ENCODE data around the gene PADI2.
A peak's percentile ranks its signal among the peaks of the same experiment; 100 is the strongest.
"Not testable (repeated sequence)": the region's sequence is repeated elsewhere in the genome, so short reads cannot be mapped to it uniquely, and the experiment has no call there.

Gene PADI2

GRCh38 chr1:17080880-17081279 is 38.4 kb downstream of the PADI2 start:
- DNase-seq, result no peak

DNA sequence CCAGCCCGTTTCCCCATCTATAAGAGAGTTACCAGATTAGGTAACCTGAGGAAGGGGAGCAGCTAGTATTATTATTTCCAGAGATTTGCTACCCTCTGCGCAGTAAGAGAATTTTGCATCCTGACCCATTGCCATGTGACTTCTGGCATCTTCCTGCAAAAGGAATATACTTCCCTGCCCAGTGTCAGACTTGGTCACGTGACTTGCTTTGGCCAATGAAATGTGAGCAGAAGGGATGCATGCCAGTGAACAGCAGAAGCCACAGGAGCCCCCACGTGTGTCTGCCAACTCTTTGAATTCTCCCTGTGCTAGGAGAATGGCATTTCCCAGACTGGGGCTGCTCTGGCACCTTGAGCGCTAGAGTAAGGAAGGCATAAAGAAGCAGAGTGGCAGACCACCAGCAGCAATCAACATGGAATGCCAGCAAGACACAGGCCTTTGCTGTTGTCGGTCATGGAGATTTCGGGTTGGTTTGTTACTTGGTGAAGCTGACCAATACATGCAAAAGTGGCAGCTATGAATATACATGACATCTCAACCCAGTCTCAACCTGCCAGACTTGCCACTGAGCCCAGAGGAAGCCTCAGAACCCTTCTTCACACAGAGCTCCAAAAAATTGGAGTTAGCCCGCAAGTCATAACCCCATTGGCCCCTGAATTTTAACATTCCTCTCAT is 39.0 kb downstream of the PADI2 start:
- no peak for DNase-seq

- DNase-seq, result no peak
Observed at GRCh38 chr1:17078991-17079868, 40.0 kb downstream of the PADI2 start.

GRCh38 chr1:17075470-17076255 is 43.6 kb downstream of the PADI2 start:
- DNase-seq, result no peak

DNA sequence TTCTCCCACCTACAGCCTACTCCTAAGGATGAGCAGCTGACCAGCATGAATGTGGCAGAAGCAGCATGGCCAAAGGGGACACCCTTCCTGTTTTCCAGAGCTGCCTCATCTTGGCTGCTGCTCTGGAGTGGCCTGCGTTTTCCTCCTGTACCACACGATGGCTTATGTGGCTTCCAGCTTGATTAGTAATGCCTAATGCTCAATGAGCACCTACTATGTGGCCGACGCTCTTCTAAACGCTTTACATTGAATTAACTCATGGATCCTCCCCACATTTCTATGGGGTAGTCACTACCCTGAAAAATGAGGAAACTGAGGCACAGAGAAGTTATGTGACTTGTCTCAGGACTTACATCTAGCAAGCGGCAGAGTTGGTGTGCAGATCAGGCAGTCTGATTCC is 47.5 kb downstream of the PADI2 start:
- DNase-seq, result no peak

DNA sequence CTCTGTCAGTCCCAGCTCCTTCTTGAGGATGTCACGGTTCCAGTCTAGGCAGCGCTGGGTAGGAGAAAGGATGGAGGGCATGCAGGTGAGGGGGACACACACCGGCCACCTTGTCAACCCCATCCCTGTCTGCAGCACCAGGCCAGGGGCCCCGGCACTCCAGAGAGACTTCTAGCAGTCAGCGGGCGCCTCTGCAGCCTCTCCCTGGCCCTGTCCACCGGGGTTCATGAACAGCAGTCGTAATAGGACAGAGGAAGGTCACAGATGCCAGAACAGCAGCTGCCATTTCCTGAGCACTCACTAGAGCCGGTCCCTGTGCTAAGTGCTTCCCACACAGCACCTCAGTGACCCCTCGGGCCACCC is 49.1 kb downstream of the PADI2 start:
- no peak for DNase-seq

GRCh38 chr1:17069452-17070162 is 49.6 kb downstream of the PADI2 start:
- no peak for DNase-seq

GRCh38 chr1:17068789-17069188 is 50.5 kb downstream of the PADI2 start:
- no peak for DNase-seq

- no peak for DNase-seq
Observed at GRCh38 chr1:17067465-17068240, 51.6 kb downstream of the PADI2 start.

DNA sequence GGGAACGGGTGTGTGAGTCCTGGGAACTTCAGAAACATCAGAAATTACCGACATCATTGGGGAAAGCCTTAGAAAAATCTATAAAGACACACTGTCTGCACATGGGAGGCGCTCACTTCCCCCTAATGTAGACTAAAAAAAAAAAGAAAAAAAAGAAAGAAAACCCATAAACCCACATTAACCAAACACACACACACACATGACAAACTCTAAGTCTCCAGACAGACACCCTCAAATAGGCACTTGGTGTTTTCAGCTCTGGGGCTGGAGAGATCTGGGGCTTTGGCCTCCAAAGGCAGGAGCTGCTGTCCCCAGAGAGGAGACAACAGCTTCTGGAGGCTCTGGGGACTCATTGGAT is 52.2 kb downstream of the PADI2 start:
- no peak for DNase-seq

GRCh38 chr1:17066361-17067068 is 52.7 kb downstream of the PADI2 start:
- DNase-seq, result no peak

- DNase-seq, result no peak
Observed at GRCh38 chr1:17065666-17066065, 53.6 kb downstream of the PADI2 start.

- not testable (repeated sequence) for DNase-seq
Observed at GRCh38 chr1:17062751-17063150, 56.5 kb downstream of the PADI2 start.

DNA sequence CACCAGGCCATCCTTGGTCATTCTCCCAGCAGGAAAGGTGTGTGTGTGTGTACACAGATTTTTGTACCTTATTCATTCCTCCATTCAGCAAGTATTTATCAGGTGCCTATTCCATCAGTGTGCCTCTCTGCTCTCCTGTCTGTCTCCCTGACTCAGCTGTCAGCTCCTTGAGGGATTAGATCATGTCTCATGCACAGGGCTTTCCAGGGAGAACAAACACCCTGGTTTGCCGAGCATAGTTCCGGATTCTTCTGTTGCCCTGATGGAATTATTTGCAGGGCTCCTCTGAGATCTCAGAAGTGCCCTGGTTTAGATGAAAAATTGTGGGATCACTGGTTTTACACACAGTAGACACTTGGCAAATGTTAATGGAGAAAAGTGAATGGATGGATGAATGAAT is 57.4 kb downstream of the PADI2 start:
- DNase-seq, result no peak

GRCh38 chr1:17061486-17061885 is 57.8 kb downstream of the PADI2 start:
- DNase-seq, result no peak

DNA sequence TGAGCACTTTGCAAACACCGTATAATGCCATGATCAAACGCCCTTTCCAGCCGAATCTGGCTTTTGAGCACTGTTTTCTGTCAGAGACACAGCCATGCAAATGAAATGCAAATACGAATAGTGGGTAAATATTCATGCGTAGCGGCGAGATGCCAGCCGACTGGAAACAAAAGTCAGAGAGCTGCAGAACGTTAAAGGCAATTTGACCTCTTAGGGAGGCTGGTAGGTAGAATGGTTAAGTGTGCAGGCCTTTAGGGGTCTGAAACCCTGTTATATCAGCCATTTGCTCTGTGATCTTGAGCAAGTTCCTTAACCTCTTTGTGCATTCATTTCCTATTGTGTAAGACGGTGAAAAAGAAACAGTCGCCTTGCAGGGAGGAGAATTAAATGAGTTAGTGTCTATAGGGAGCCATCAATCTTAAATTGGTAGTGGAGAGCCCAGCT is 58.9 kb downstream of the PADI2 start:
- DNase-seq, result no peak

DNA sequence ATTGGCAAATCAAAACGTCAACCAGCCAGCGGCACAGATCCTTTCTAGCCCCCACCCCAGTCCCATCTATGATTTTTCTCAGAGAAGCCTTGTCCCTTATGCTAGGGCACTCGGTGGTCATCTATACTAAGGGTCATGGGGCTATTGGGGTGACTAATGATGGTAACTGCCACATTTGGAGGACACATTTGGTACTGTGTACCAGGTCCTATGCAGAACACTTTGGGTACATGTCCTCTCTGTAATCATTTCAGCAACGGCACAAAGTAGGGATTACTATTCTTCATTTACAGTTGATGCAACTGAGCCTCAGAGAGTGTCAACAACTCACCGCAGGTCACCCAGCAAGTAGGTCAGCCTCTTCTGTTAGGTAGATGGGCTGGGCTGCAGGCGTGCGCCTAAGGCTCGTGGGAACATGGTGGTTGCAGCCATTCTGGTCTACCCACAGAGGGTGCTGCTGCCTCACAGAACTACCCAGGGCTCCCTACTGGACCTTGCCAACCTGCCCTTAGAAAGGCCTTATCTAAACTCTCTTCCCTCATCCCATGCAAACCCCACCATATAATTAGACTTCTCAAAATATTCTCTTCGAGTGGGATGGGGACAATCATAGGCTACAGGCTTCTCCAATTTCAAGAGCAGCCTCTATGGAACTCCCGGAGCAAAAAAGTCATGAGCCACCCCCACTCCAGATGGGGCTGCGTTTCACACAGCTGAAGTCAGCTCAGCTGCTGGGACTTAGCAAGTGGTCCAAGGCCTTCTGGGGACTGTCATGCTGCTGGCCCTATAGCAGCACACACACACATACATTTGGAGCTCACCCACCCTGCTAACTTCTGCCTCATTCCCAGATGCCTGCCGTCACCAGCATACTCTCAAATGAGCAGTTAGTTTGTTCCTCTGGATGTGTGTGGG is 59.6 kb downstream of the PADI2 start:
- DNase-seq, result no peak

- no peak for DNase-seq
Observed at GRCh38 chr1:17056551-17056950, 62.7 kb downstream of the PADI2 start.

- DNase-seq, result no peak
Observed at GRCh38 chr1:17055801-17056200, 63.5 kb downstream of the PADI2 start.

- peak; percentile 97 for DNase-seq
Observed at GRCh38 chr1:17053685-17054410, 65.4 kb downstream of the PADI2 start, which contains the start of gene SDHB. Gene SDHB (minus strand): TSS chr1:17054032. CDS start chr1:17054019, 13 bp downstream.
